Pancreas (tissue), 10 donors: ENCODE measurements around the gene RAB40A. TPM values are rescaled to one million over a fixed set of nuclear protein-coding genes. Genes with fewer than 3 reads are reported as not detected.
A peak's percentile ranks its signal among the peaks of the same experiment; 100 is the strongest.
"Not testable (repeated sequence)": the region's sequence is repeated elsewhere in the genome, so short reads cannot be mapped to it uniquely, and the experiment has no call there.

Experiments
- ATAC-seq, 4 donors: fragments of 200-7000 bp; cut with Tn5 transposase; one replicate each; pipeline versions ENCODE4 v1.8.0 to v1.9.1; 2020; ENCODE audit warnings: mild to moderate bottlenecking in 4 of 4, moderate library complexity in 4 of 4
- DNase-seq, 6 donors: peaks; one replicate each; pipeline ENCODE4 v3.0.0-alpha.2; 2020
- FAIRE-seq: peaks from 2 replicates; lab custom pipeline; 2012; peaks lifted over from hg19 to GRCh38; lab: Jason Lieb, UNC
- H3K27ac ChIP-seq, 4 donors: fragments of 200-600 bp; sonication (generic); 1 replicate in 3 of 4; 2 replicates in 1 of 4; pipeline versions ENCODE4 v1.5.0 to v1.8.0; 2020
- H3K27me3 ChIP-seq, 4 donors: fragments of 200-600 bp; one replicate each; pipeline ENCODE4 v1.8.0; 2021
- H3K36me3 ChIP-seq, 3 donors: fragments of 200-600 bp; sonication (generic) in 1 of 3; one replicate each; pipeline versions ENCODE4 v1.5.0 to v1.8.0; 2020 to 2021
- H3K4me1 ChIP-seq, 3 donors: fragments of 200-600 bp; one replicate each; pipeline ENCODE4 v1.8.0; 2021
- H3K4me3 ChIP-seq, 4 donors: fragments of 200-600 bp; sonication (generic) in 2 of 4; one replicate each; pipeline versions ENCODE4 v1.5.0 to v1.8.0; 2020 to 2021
- H3K9me3 ChIP-seq, 4 donors: fragments of 200-600 bp; one replicate each; pipeline ENCODE4 v1.8.0; 2021
- CTCF ChIP-seq, 4 donors: fragments of 200-600 bp; sonication (generic) in 3 of 4; IDR thresholded peaks; one replicate each; pipeline versions ENCODE4 v1.5.0 to v1.8.0; 2021; ENCODE audit warnings: antibody characterized with exemption in 4 of 4
- WGBS, 2 donors: extraction: QIAGEN DNeasy Blood & Tissue Kit; methylation state at CpG; one replicate each; pipeline ENCODE4 v1.1.7; 2013; 5-methylcytosine and 5-hydroxymethylcytosine counted together
- intact Hi-C, 3 donors: fragments of 100-400 bp; cut with DNase I; formaldehyde crosslinking; loops; one replicate each; pipeline versions ENCODE4 v1.11.1 to v1.14.2; 2022
- polyA plus RNA-seq, 2 donors: library from polyadenylated mRNA; stranded (reverse); fragments of 200-250 nt; gene quantifications; one replicate each; pipeline ENCODE4 v1.2.3, GENCODE V29; 2013
- total RNA-seq, 6 donors: library from RNA; stranded (reverse); fragmentation: NEBNext Ultra II Directional in 4 of 6; extraction: Animal tissue kit (Norgen Biotek cat#: 25700) in 4 of 6; gene quantifications; one replicate each; pipeline versions ENCODE4 v1.2.1 to v1.2.4, GENCODE V29; 2021 to 2023
- donor health status: healthy with polysubstance abuse.
- donor health status: DM: no; HTN: no; CAD: no; lungs with moderate emphysema.
- donor health status: DM: no; HTN: no; CAD: no.
- donor health status: control.
- donor health status: control.
- donor health status: Bipolar disorder and iron deficiency.
- donor health status: DM: yes; HTN: yes; CAD: no.
- donor health status: DM: no; HTN: no; CAD: no.
- donor health status: DM: no; HTN: no; CAD: no.
- donor health status: DM: yes; HTN: yes; CAD: no.

RAB40A gene
- total and polyA plus RNA-seq, 8 donors = 0.06 to 0.19 (median 0.12) TPM; not detected in 1

GRCh38 chrX:103464774-103465117, 54.5 kb downstream of the RAB40A start:
- Histone ChIP-seq H3K27ac (no peak overlapping the region), H3K27me3 (peaks cover 0 to 6% (median 2%) of the 10 kb centered on the region in 4 donors), H3K4me1 (no peaks in the 10 kb centered on the region), H3K4me3 (peak overlapping the region in 1 of 4 donors; percentile 25), H3K9me3 (no peaks in the 10 kb centered on the region), H3K36me3 (no peaks in the 10 kb centered on the region)
- intact Hi-C loops = loop anchor here in 2 of 3 donors (10.0 kb wide), 2 partner anchors 120 to 130 kb away; partner anchors contain the start of gene TCEAL7 (in 1 of the 2)
- 1 to 6% methylated on average over 3 of the region's 3 CpGs for WGBS, 2 donors
- DNase-seq (peak in 5 of 6 donors; percentile 35 to 77 (median 58)), FAIRE-seq (peak; percentile 60), ATAC-seq (peak; percentile 91 to 99 (median 98))
- peak; percentile 44 to 68 (median 56) for TF ChIP-seq CTCF (IDR thresholded peaks at IDR 0.05)

- H3K27me3 ChIP-seq = peaks cover 0 to 6% (median 2%) of the 10 kb centered on the region in 4 donors
- H3K9me3 ChIP-seq = no peaks in the 10 kb centered on the region
- 30 to 39% methylated on average over 8 of the region's 8 CpGs for WGBS, 2 donors
- intact Hi-C loops = loop anchor here in 2 of 3 donors (10.0 kb wide), 2 partner anchors 119 to 129 kb away; partner anchors contain the start of gene TCEAL7 (in 1 of the 2)
- ATAC-seq (peak; percentile 76 to 90 (median 80)), DNase-seq (no peak), FAIRE-seq (no peak)
- TF ChIP-seq CTCF (IDR thresholded peaks at IDR 0.05) = no peak
- no peak overlapping the region for H3K27ac ChIP-seq
- H3K4me3 ChIP-seq = peak overlapping the region in 1 of 4 donors; percentile 25
- no peaks in the 10 kb centered on the region for H3K36me3 ChIP-seq
- H3K4me1 ChIP-seq = no peaks in the 10 kb centered on the region
Observed at GRCh38 chrX:103464072-103464773, 55.1 kb downstream of the RAB40A start.

DNA sequence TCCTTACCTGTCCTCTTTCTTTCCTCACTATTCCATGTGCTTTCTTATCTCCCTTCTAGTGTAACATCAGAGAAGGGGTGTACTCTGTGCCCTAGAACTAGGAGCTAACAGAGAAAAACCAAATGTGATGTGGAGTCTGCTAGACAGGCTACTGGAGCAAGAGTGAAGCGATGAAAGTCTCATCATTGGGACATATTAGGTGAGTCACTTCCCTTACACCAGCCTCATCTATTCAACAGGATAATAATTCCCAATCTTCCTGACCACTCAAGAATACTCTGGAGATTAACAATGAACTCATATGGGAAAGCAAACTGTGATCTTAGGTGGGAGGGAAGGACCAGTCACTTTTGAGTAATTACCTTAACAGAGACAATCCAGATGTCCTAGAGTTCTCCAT, 58.1 kb downstream of the RAB40A start:
- 82 to 100% methylated on average over 1 of the region's 1 CpG for WGBS, 2 donors
- Histone ChIP-seq H3K9me3 (no peaks in the 10 kb centered on the region), H3K4me1 (no peaks in the 10 kb centered on the region), H3K36me3 (no peaks in the 10 kb centered on the region), H3K27me3 (peaks cover 0 to 6% (median 0%) of the 10 kb centered on the region in 4 donors), H3K27ac (no peak overlapping the region), H3K4me3 (no peak overlapping the region)
- FAIRE-seq (no peak), ATAC-seq (no peak), DNase-seq (no peak)
- TF ChIP-seq CTCF (IDR thresholded peaks at IDR 0.05) = no peak
- intact Hi-C loops = loop anchor here in 2 of 3 donors (10.0 kb wide), 2 partner anchors 116 to 126 kb away; partner anchors contain the start of gene TCEAL7 (in 1 of the 2)

GRCh38 chrX:103460001-103460755, 59.1 kb downstream of the RAB40A start:
- not testable (repeated sequence) for FAIRE-seq, H3K36me3 ChIP-seq, H3K27me3 ChIP-seq, H3K4me3 ChIP-seq, H3K27ac ChIP-seq, H3K4me1 ChIP-seq, H3K9me3 ChIP-seq, ATAC-seq, DNase-seq
- intact Hi-C loops = loop anchor here in 2 of 3 donors (10.0 kb wide), 2 partner anchors 115 to 125 kb away; partner anchors contain the start of gene TCEAL7 (in 1 of the 2)
- 83 to 84% methylated on average over 14 of the region's 15 CpGs for WGBS, 2 donors

DNA sequence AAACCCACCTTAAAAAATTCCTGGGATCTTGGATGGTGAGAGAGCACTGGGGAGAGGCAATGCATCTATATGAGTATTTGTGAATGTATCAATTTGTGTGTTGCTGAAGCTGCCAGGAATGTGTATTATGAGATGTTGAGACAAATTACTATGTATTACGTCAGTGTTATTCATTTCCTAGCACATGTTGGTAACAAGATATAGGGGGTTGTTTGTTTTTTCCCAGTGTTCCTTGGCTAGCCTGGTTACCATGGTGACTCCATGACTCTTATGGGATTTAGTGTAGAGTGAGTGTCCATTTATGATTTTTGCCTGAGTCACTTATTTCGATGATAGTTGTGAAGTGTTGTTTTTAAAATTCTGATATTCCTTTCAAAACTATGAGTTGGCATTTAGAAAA, 65.6 kb downstream of the RAB40A start:
- Histone ChIP-seq H3K9me3 (no peaks in the 10 kb centered on the region), H3K4me1 (no peaks in the 10 kb centered on the region), H3K36me3 (no peaks in the 10 kb centered on the region), H3K27me3 (no peaks in the 10 kb centered on the region), H3K4me3 (no peak overlapping the region), H3K27ac (no peak overlapping the region)
- 87 to 89% methylated on average over 2 of the region's 2 CpGs for WGBS, 2 donors
- intact Hi-C loops = no loop called here
- ATAC-seq (no peak), FAIRE-seq (no peak), DNase-seq (no peak)
- no peak for TF ChIP-seq CTCF (IDR thresholded peaks at IDR 0.05)
